A673 (cell line): Measurements from ENCODE around the gene VPS29. TPM values are rescaled to one million over a fixed set of nuclear protein-coding genes. Genes with fewer than 3 reads are reported as not detected.

Experiments
- BruUV-seq: library from RNA; stranded (reverse); fragments of 400-500 nt; replicated peaks from 2 replicates; lab custom pipeline; 2021; lab: Mats Ljungman, UMichigan
- CTCF ChIA-PET: fragments of 300-600 bp; sonication (Branson Sonifier 250); formaldehyde crosslinking; loops from one replicate; lab custom pipeline; 2022; ENCODE audit warnings: antibody characterized with exemption; lab: Charles Lee
- POLR2A ChIA-PET: fragments of 300-600 bp; sonication (Branson Sonifier 250); formaldehyde crosslinking; loops from one replicate; lab custom pipeline; 2022; ENCODE audit warnings: antibody characterized with exemption; ENCODE audit not compliant: low non-redundant PET; lab: Charles Lee
- DNase-seq: peaks from one replicate; pipeline ENCODE4 v3.0.0-alpha.2; 2015; ENCODE audit warnings: low spot score
- H3K27ac ChIP-seq: fragments of 200-600 bp; sonication (generic); 2 replicates; pipeline ENCODE4 v1.5.1; 2016; ENCODE audit warnings: mixed run types, low read depth, mild to moderate bottlenecking, mixed read lengths, antibody characterized with exemption, low read length; ENCODE audit not compliant: poor library complexity, severe bottlenecking
- H3K27me3 ChIP-seq: fragments of 200-600 bp; sonication (generic); replicated peaks from 2 replicates; pipeline ENCODE4 v1.6.1; 2017; ENCODE audit warnings: mixed run types, low read depth, mild to moderate bottlenecking, mixed read lengths, antibody characterized with exemption, low read length; ENCODE audit not compliant: insufficient read depth, poor library complexity
- H3K36me3 ChIP-seq: fragments of 200-600 bp; sonication (generic); 2 replicates; pipeline ENCODE4 v1.6.1; 2016; ENCODE audit warnings: mixed run types, mild to moderate bottlenecking, mixed read lengths, antibody characterized with exemption, low read length; ENCODE audit not compliant: insufficient read depth, poor library complexity, severe bottlenecking
- H3K4me1 ChIP-seq: fragments of 200-600 bp; sonication (generic); 2 replicates; pipeline ENCODE4 v1.6.1; 2017; ENCODE audit warnings: mixed run types, mild to moderate bottlenecking, mixed read lengths, antibody characterized with exemption, low read length; ENCODE audit not compliant: insufficient read depth, poor library complexity, severe bottlenecking
- H3K4me3 ChIP-seq: fragments of 200-600 bp; sonication (generic); 2 replicates; pipeline ENCODE4 v1.5.1; 2016; ENCODE audit warnings: low read depth, mixed run types, mild to moderate bottlenecking, mixed read lengths, low read length; ENCODE audit not compliant: poor library complexity, severe bottlenecking
- H3K9me3 ChIP-seq: fragments of 200-600 bp; sonication (generic); 2 replicates; pipeline ENCODE4 v1.6.1; 2016; ENCODE audit warnings: mixed run types, low read depth, mild to moderate bottlenecking, mixed read lengths, antibody characterized with exemption, low read length; ENCODE audit not compliant: poor library complexity, severe bottlenecking
- CTCF ChIP-seq: fragments of 300-800, 200-600 bp; sonication (generic); conservative IDR thresholded peaks from 2 replicates; pipeline ENCODE4 v1.5.1; 2017; ENCODE audit warnings: low read depth, mild to moderate bottlenecking, antibody characterized with exemption, low read length, moderate library complexity, mixed read lengths
- EZH2 ChIP-seq: fragments of 200-600 bp; sonication (generic); IDR thresholded peaks from 2 replicates; pipeline ENCODE4 v1.6.1; 2017; ENCODE audit warnings: borderline replicate concordance, low read depth, mild to moderate bottlenecking, mixed read lengths, antibody characterized with exemption, low read length; ENCODE audit not compliant: poor library complexity, severe bottlenecking
- intact Hi-C: fragments of 100-400 bp; cut with micrococcal nuclease; formaldehyde crosslinking; loops from one replicate; pipeline ENCODE4 v1.10.0; 2022; ENCODE audit not compliant: unreplicated experiment
- total RNA-seq: library from RNA; stranded (reverse); gene quantifications from 2 replicates; pipeline ENCODE4 v1.2.3, GENCODE V29; 2021

Gene VPS29
- total RNA-seq, 1 experiment from 2014 or later: 147 TPM

GRCh38 chr12:110533607-110534006 is 31.7 kb upstream of the VPS29 start:
- no peak for DNase-seq
- Histone ChIP-seq H3K36me3 (peaks cover 40% of the 10 kb centered on the region), H3K4me1 (peaks cover 12% of the 10 kb centered on the region), H3K4me3 (no peak overlapping the region), H3K9me3 (no peaks in the 10 kb centered on the region), H3K27me3 (no peaks in the 10 kb centered on the region), H3K27ac (no peak overlapping the region)
- TF ChIP-seq CTCF (no peak), EZH2 (no peak)
- intact Hi-C loops: no loop called here
- BruUV-seq: no TSS peak
- CTCF ChIA-PET: no interaction called here
- POLR2A ChIA-PET: no interaction called here

GRCh38 chr12:110532644-110533043 is 30.7 kb upstream of the VPS29 start:
- Histone ChIP-seq H3K4me1 (peaks cover 12% of the 10 kb centered on the region), H3K9me3 (no peaks in the 10 kb centered on the region), H3K27me3 (no peaks in the 10 kb centered on the region), H3K27ac (no peak overlapping the region), H3K36me3 (peaks cover 30% of the 10 kb centered on the region), H3K4me3 (no peak overlapping the region)
- intact Hi-C loops: no loop called here
- TF ChIP-seq CTCF (no peak), EZH2 (no peak)
- DNase-seq: no peak
- ChIA-PET CTCF (no interaction called here), POLR2A (no interaction called here)
- no TSS peak for BruUV-seq

GRCh38 chr12:110531741-110532333 is 29.9 kb upstream of the VPS29 start:
- H3K27me3 ChIP-seq: no peaks in the 10 kb centered on the region
- intact Hi-C loops: no loop called here
- ChIA-PET POLR2A (no interaction called here), CTCF (interaction anchor here (0.6 to 0.9 kb wide), 2 partner anchors 19 to 287 kb away, joined by 3 to 7 read pairs; no protein-coding TSS in a partner anchor)
- H3K4me1 ChIP-seq: peaks cover 12% of the 10 kb centered on the region
- H3K4me3 ChIP-seq: no peak overlapping the region
- BruUV-seq: no TSS peak
- H3K36me3 ChIP-seq: peaks cover 23% of the 10 kb centered on the region
- H3K27ac ChIP-seq: no peak overlapping the region
- no peaks in the 10 kb centered on the region for H3K9me3 ChIP-seq
- peak; percentile 55 for DNase-seq
- no peak for TF ChIP-seq EZH2
- no peak for TF ChIP-seq CTCF
